GM23338 (cell line): ENCODE results near the gene TMSB4X. TPM values are rescaled to one million over a fixed set of nuclear protein-coding genes. Genes with fewer than 3 reads are reported as not detected.

Experiments used
- ATAC-seq: fragments of 200-7000 bp; cut with Tn5 transposase; 3 replicates; pipeline ENCODE4 v1.9.1; 2020
- DNase-seq: peaks from one replicate; pipeline ENCODE4 v3.0.0-alpha.2; 2015; ENCODE audit warnings: low spot score
- H2AFZ ChIP-seq: fragments of 200-600 bp; sonication (generic); 2 replicates; pipeline ENCODE4 v1.8.0; 2016; ENCODE audit warnings: antibody characterized with exemption, mild to moderate bottlenecking, moderate library complexity
- H3F3A ChIP-seq: fragments of 200-600 bp; sonication (generic); replicated peaks from 2 replicates; pipeline ENCODE4 v1.8.0; 2017; ENCODE audit warnings: antibody characterized with exemption, mixed run types, low read depth
- H3K27ac ChIP-seq: fragments of 200-600 bp; sonication (generic); 2 replicates; pipeline ENCODE4 v1.6.1; 2016; ENCODE audit warnings: low read depth
- H3K27me3 ChIP-seq: fragments of 200-600 bp; sonication (generic); 2 replicates; pipeline ENCODE4 v1.8.0; 2016; ENCODE audit warnings: mild to moderate bottlenecking, mixed run types, moderate library complexity; ENCODE audit not compliant: insufficient read depth
- H3K36me3 ChIP-seq: fragments of 200-600 bp; sonication (generic); 2 replicates; pipeline ENCODE4 v1.8.0; 2016; ENCODE audit warnings: mild to moderate bottlenecking; ENCODE audit not compliant: insufficient read depth
- H3K4me1 ChIP-seq: fragments of 200-600 bp; sonication (generic); 2 replicates; pipeline ENCODE4 v1.8.0; 2016; ENCODE audit warnings: mild to moderate bottlenecking, moderate library complexity; ENCODE audit not compliant: insufficient read depth
- H3K4me2 ChIP-seq: fragments of 200-600 bp; sonication (generic); 2 replicates; pipeline ENCODE4 v1.7.1; 2017; ENCODE audit warnings: mixed run types
- H3K4me3 ChIP-seq: fragments of 200-600 bp; sonication (generic); 2 replicates; pipeline ENCODE4 v1.6.1; 2016; ENCODE audit warnings: mixed run types
- H3K79me2 ChIP-seq: fragments of 200-600 bp; sonication (generic); replicated peaks from 2 replicates; pipeline ENCODE4 v1.8.0; 2017; ENCODE audit warnings: mild to moderate bottlenecking; ENCODE audit not compliant: insufficient read depth
- H3K9me2 ChIP-seq: fragments of 200-600 bp; sonication (generic); 2 replicates; pipeline ENCODE4 v1.8.0; 2017; ENCODE audit not compliant: insufficient read depth
- H4K20me1 ChIP-seq: fragments of 200-600 bp; sonication (generic); replicated peaks from 2 replicates; pipeline ENCODE4 v1.8.0; 2017; ENCODE audit warnings: mild to moderate bottlenecking; ENCODE audit not compliant: insufficient read depth
- H3K27ac Mint-ChIP-seq: 2 replicates; pipeline ENCODE4 v1.8.0; 2020; ENCODE audit warnings: inconsistent platforms, mild to moderate bottlenecking, moderate library complexity, mixed read lengths
- H3K27me3 Mint-ChIP-seq: 3 replicates; pipeline ENCODE4 v1.8.0; 2022; ENCODE audit warnings: low read depth, mild to moderate bottlenecking, moderate library complexity, mixed read lengths, inconsistent platforms; ENCODE audit not compliant: insufficient read depth, poor library complexity
- H3K36me3 Mint-ChIP-seq: 3 replicates; pipeline ENCODE4 v1.8.0; 2021; ENCODE audit warnings: low read depth, mild to moderate bottlenecking, inconsistent platforms, moderate library complexity, mixed read lengths
- H3K4me1 Mint-ChIP-seq: 3 replicates; pipeline ENCODE4 v1.8.0; 2020; ENCODE audit warnings: mild to moderate bottlenecking, inconsistent platforms, mixed read lengths
- H3K4me3 Mint-ChIP-seq: 3 replicates; pipeline ENCODE4 v1.8.0; 2021; ENCODE audit warnings: moderate library complexity, mild to moderate bottlenecking, inconsistent platforms, mixed read lengths
- H3K9me3 Mint-ChIP-seq: 3 replicates; pipeline ENCODE4 v1.8.0; 2020; ENCODE audit warnings: moderate library complexity, mild to moderate bottlenecking, inconsistent platforms, mixed read lengths
- CREB1 ChIP-seq: fragments of 250-450 bp; sonication (Bioruptor Pico); IDR thresholded peaks from 2 replicates; pipeline ENCODE4 v1.5.0; 2020; ENCODE audit warnings: low read depth, mild to moderate bottlenecking, moderate library complexity
- EZH2phosphoT487 ChIP-seq: fragments of 200-600 bp; sonication (generic); IDR thresholded peaks from one replicate; pipeline ENCODE4 v1.8.1; 2018; ENCODE audit warnings: antibody characterized with exemption; ENCODE audit not compliant: unreplicated experiment
- JUNB ChIP-seq: IDR thresholded peaks from one replicate; pipeline ENCODE4 v1.6.1; 2016; ENCODE audit warnings: antibody characterized with exemption; ENCODE audit not compliant: unreplicated experiment
- NANOG ChIP-seq: IDR thresholded peaks from 2 replicates; pipeline ENCODE4 v1.6.1; 2016; ENCODE audit warnings: antibody characterized with exemption, borderline replicate concordance
- POLR2AphosphoS5 ChIP-seq: IDR thresholded peaks from 2 replicates; pipeline ENCODE4 v1.6.1; 2016; ENCODE audit warnings: antibody characterized with exemption, low read depth
- STAT1 ChIP-seq: IDR thresholded peaks from one replicate; pipeline ENCODE4 v1.6.1; 2016; ENCODE audit warnings: antibody characterized with exemption; ENCODE audit not compliant: unreplicated experiment
- ZNF331 ChIP-seq: fragments of 250-450 bp; sonication (Bioruptor Pico); IDR thresholded peaks from 2 replicates; pipeline ENCODE4 v1.5.0; 2020; ENCODE audit warnings: low read depth, mild to moderate bottlenecking, moderate library complexity
- polyA plus RNA-seq: library from polyadenylated mRNA; unstranded; fragments of >200 nt; fragmentation: Nextera tagmentation; extraction: Ambion mirVana; gene quantifications from 2 replicates; pipeline ENCODE4 v1.2.1, GENCODE V29; 2016
- total RNA-seq: library from RNA; depleted of rRNA; stranded (reverse); fragments of >200 nt; shearing (Covaris generic); gene quantifications from 2 replicates; pipeline ENCODE4 v1.2.3, GENCODE V29; 2014
- TF ChIP-seq, protein P1 (sequence below): IDR thresholded peaks from 2 replicates; pipeline ENCODE4 v1.6.1; 2016; ENCODE audit warnings: antibody characterized with exemption
- TF ChIP-seq, protein P2 (sequence below): fragments of 250-450 bp; sonication (Bioruptor Pico); IDR thresholded peaks from 2 replicates; pipeline ENCODE4 v1.5.0; 2020; ENCODE audit warnings: mild to moderate bottlenecking, moderate library complexity
- TF ChIP-seq, protein P3 (sequence below): IDR thresholded peaks from one replicate; pipeline ENCODE4 v1.6.1; 2018; ENCODE audit warnings: antibody characterized with exemption; ENCODE audit not compliant: unreplicated experiment

Gene TMSB4X
- total and polyA plus RNA-seq, 2 experiments from 2014 or later: 999 to 6,191 TPM

DNA sequence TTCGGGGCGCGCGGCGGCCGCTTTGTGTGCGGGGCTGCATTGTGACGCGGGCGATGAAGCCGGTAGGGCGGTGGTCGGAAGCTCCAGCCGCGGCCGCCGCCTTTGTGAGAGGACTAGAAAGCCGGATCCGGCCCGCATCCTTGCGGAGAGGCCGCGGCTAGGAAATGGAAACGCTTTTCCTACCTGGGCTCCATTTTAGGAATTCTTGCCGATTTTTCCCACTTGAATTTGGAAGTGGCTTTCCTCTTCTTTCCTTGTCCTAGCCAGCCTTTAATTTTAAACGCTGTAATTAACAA lies 708 bp downstream of the TMSB4X start:
- Mint-ChIP-seq H3K9me3 (no peaks in the 10 kb centered on the region; the same call in 1 of the 3 replicates), H3K36me3 (peaks cover 34% of the 10 kb centered on the region), H3K4me3 (peak overlapping the region; percentile 92), H3K27ac (peak overlapping the region; percentile 99), H3K27me3 (peaks cover 14% of the 10 kb centered on the region), H3K4me1 (peaks cover 43% of the 10 kb centered on the region)
- H3K4me2 ChIP-seq: peak overlapping the region; percentile 84
- H3K27ac ChIP-seq: peak overlapping the region; percentile 98
- no peaks in the 10 kb centered on the region for H3K36me3 ChIP-seq
- H4K20me1 ChIP-seq: no peaks in the 10 kb centered on the region
- H3K4me3 ChIP-seq: peak overlapping the region; percentile 94
- no peak overlapping the region for H2AFZ ChIP-seq
- no peaks in the 10 kb centered on the region for H3K9me2 ChIP-seq
- H3K27me3 ChIP-seq: no peaks in the 10 kb centered on the region
- TF ChIP-seq NANOG (no peak), EZH2phosphoT487 (no peak), JUNB (no peak), ZNF331 (CRISPR knock-in tag) (no peak), CREB1 (CRISPR knock-in tag) (no peak), STAT1 (no peak), POLR2AphosphoS5 (no peak)
- TF ChIP-seq, protein P1, sequence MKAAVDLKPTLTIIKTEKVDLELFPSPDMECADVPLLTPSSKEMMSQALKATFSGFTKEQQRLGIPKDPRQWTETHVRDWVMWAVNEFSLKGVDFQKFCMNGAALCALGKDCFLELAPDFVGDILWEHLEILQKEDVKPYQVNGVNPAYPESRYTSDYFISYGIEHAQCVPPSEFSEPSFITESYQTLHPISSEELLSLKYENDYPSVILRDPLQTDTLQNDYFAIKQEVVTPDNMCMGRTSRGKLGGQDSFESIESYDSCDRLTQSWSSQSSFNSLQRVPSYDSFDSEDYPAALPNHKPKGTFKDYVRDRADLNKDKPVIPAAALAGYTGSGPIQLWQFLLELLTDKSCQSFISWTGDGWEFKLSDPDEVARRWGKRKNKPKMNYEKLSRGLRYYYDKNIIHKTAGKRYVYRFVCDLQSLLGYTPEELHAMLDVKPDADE: no peak
- TF ChIP-seq, protein P2, sequence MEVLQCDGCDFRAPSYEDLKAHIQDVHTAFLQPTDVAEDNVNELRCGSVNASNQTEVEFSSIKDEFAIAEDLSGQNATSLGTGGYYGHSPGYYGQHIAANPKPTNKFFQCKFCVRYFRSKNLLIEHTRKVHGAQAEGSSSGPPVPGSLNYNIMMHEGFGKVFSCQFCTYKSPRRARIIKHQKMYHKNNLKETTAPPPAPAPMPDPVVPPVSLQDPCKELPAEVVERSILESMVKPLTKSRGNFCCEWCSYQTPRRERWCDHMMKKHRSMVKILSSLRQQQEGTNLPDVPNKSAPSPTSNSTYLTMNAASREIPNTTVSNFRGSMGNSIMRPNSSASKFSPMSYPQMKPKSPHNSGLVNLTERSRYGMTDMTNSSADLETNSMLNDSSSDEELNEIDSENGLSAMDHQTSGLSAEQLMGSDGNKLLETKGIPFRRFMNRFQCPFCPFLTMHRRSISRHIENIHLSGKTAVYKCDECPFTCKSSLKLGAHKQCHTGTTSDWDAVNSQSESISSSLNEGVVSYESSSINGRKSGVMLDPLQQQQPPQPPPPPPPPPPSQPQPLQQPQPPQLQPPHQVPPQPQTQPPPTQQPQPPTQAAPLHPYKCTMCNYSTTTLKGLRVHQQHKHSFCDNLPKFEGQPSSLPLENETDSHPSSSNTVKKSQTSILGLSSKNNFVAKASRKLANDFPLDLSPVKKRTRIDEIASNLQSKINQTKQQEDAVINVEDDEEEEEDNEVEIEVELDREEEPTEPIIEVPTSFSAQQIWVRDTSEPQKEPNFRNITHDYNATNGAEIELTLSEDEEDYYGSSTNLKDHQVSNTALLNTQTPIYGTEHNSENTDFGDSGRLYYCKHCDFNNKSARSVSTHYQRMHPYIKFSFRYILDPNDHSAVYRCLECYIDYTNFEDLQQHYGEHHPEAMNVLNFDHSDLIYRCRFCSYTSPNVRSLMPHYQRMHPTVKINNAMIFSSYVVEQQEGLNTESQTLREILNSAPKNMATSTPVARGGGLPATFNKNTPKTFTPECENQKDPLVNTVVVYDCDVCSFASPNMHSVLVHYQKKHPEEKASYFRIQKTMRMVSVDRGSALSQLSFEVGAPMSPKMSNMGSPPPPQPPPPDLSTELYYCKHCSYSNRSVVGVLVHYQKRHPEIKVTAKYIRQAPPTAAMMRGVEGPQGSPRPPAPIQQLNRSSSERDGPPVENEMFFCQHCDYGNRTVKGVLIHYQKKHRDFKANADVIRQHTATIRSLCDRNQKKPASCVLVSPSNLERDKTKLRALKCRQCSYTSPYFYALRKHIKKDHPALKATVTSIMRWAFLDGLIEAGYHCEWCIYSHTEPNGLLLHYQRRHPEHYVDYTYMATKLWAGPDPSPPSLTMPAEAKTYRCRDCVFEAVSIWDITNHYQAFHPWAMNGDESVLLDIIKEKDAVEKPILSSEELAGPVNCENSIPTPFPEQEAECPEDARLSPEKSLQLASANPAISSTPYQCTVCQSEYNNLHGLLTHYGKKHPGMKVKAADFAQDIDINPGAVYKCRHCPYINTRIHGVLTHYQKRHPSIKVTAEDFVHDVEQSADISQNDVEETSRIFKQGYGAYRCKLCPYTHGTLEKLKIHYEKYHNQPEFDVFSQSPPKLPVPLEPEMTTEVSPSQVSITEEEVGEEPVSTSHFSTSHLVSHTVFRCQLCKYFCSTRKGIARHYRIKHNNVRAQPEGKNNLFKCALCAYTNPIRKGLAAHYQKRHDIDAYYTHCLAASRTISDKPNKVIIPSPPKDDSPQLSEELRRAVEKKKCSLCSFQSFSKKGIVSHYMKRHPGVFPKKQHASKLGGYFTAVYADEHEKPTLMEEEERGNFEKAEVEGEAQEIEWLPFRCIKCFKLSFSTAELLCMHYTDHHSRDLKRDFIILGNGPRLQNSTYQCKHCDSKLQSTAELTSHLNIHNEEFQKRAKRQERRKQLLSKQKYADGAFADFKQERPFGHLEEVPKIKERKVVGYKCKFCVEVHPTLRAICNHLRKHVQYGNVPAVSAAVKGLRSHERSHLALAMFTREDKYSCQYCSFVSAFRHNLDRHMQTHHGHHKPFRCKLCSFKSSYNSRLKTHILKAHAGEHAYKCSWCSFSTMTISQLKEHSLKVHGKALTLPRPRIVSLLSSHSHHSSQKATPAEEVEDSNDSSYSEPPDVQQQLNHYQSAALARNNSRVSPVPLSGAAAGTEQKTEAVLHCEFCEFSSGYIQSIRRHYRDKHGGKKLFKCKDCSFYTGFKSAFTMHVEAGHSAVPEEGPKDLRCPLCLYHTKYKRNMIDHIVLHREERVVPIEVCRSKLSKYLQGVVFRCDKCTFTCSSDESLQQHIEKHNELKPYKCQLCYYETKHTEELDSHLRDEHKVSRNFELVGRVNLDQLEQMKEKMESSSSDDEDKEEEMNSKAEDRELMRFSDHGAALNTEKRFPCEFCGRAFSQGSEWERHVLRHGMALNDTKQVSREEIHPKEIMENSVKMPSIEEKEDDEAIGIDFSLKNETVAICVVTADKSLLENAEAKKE (CRISPR knock-in tag): no peak
- TF ChIP-seq, protein P3, sequence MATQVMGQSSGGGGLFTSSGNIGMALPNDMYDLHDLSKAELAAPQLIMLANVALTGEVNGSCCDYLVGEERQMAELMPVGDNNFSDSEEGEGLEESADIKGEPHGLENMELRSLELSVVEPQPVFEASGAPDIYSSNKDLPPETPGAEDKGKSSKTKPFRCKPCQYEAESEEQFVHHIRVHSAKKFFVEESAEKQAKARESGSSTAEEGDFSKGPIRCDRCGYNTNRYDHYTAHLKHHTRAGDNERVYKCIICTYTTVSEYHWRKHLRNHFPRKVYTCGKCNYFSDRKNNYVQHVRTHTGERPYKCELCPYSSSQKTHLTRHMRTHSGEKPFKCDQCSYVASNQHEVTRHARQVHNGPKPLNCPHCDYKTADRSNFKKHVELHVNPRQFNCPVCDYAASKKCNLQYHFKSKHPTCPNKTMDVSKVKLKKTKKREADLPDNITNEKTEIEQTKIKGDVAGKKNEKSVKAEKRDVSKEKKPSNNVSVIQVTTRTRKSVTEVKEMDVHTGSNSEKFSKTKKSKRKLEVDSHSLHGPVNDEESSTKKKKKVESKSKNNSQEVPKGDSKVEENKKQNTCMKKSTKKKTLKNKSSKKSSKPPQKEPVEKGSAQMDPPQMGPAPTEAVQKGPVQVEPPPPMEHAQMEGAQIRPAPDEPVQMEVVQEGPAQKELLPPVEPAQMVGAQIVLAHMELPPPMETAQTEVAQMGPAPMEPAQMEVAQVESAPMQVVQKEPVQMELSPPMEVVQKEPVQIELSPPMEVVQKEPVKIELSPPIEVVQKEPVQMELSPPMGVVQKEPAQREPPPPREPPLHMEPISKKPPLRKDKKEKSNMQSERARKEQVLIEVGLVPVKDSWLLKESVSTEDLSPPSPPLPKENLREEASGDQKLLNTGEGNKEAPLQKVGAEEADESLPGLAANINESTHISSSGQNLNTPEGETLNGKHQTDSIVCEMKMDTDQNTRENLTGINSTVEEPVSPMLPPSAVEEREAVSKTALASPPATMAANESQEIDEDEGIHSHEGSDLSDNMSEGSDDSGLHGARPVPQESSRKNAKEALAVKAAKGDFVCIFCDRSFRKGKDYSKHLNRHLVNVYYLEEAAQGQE: no peak
- DNase-seq (no peak), ATAC-seq (no peak)
- H3K4me1 ChIP-seq: peaks cover 4% of the 10 kb centered on the region; the same call in 1 of the 2 replicates
- no peaks in the 10 kb centered on the region for H3F3A ChIP-seq
- peaks cover 22% of the 10 kb centered on the region for H3K79me2 ChIP-seq
